ENCODE measurements around the gene NUMA1. TPM values are rescaled to one million over a fixed set of nuclear protein-coding genes. Genes with fewer than 3 reads are reported as not detected.

Gene NUMA1
- total and polyA plus RNA-seq, 2 of the 13 experiments (the other 11 are each of a cell fraction or from before 2014, with no cell fraction given), result 57.3 to 60.2 TPM

- TF ChIP-seq PRDM15 (CRISPR knock-in tag; IDR thresholded peaks at IDR 0.05) (peak; percentile 15; the same call in 1 of the 2 replicates), ZNF33B (CRISPR knock-in tag; IDR thresholded peaks at IDR 0.05) (no peak), ZFP36 (IDR thresholded peaks at IDR 0.05; ENCODE audit: borderline replicate concordance, low read depth, low read length, partially characterized antibody) (no peak), AHDC1 (CRISPR knock-in tag; IDR thresholded peaks at IDR 0.05; ENCODE audit: borderline replicate concordance) (0 out of 2 replicates have a peak, but pooled peaks have one; percentile 21), NKX3-1 (CRISPR knock-in tag; IDR thresholded peaks at IDR 0.05) (0 out of 2 replicates have a peak, but pooled peaks have one; percentile 53), NFATC3 (CRISPR knock-in tag; IDR thresholded peaks at IDR 0.05) (no peak), ATF3 (CRISPR knock-in tag; IDR thresholded peaks at IDR 0.05) (no peak), XBP1 (CRISPR knock-in tag; IDR thresholded peaks at IDR 0.05) (no peak), NFE2L2 (IDR thresholded peaks at IDR 0.05; ENCODE audit: low read length) (no peak), HNRNPK (IDR thresholded peaks at IDR 0.05; ENCODE audit: low read depth, low read length, poor library complexity, severe bottlenecking) (peak; percentile 39), ZNF503 (CRISPR knock-in tag; IDR thresholded peaks at IDR 0.05) (no peak), CAMTA2 (CRISPR knock-in tag; IDR thresholded peaks at IDR 0.05; ENCODE audit: borderline replicate concordance) (peak; percentile 62; the same call in 1 of the 2 replicates), TFAP4 (IDR thresholded peaks at IDR 0.05; ENCODE audit: borderline replicate concordance, low read depth) (no peak)
Measured at GRCh38 chr11:72102946-72103753, 22.8 kb upstream of the NUMA1 start, which contains the start of gene LAMTOR1 (continued).
